PFSK-1 (cell line): ENCODE results near the gene CSH1.

Experiments used
- POLR2AphosphoS5 ChIP-seq: IDR thresholded peaks from 2 replicates; pipeline ENCODE4 v1.6.1; 2012; ENCODE audit warnings: low read depth, mild to moderate bottlenecking, control low read depth, low read length, moderate library complexity
- SIN3A ChIP-seq: IDR thresholded peaks from 2 replicates; pipeline ENCODE4 v1.6.1; 2012; ENCODE audit warnings: mild to moderate bottlenecking, low read length, moderate library complexity, borderline replicate concordance; ENCODE audit not compliant: insufficient read depth
- TAF1 ChIP-seq: IDR thresholded peaks from 2 replicates; pipeline ENCODE4 v1.6.1; 2012; ENCODE audit warnings: low read length, control low read depth, borderline replicate concordance; ENCODE audit not compliant: insufficient read depth
- TF ChIP-seq, protein P1 (sequence below), 2 experiments: IDR thresholded peaks; 2 replicates each; pipeline versions ENCODE4 v1.6.1 to v1.8.0; 2011 to 2012; ENCODE audit warnings: low read depth in 2 of 2, low read length in 2 of 2, control low read depth in 1 of 2, inconsistent platforms in 1 of 2, mild to moderate bottlenecking in 1 of 2, moderate library complexity in 1 of 2; ENCODE audit not compliant: insufficient read depth in 1 of 2

DNA sequence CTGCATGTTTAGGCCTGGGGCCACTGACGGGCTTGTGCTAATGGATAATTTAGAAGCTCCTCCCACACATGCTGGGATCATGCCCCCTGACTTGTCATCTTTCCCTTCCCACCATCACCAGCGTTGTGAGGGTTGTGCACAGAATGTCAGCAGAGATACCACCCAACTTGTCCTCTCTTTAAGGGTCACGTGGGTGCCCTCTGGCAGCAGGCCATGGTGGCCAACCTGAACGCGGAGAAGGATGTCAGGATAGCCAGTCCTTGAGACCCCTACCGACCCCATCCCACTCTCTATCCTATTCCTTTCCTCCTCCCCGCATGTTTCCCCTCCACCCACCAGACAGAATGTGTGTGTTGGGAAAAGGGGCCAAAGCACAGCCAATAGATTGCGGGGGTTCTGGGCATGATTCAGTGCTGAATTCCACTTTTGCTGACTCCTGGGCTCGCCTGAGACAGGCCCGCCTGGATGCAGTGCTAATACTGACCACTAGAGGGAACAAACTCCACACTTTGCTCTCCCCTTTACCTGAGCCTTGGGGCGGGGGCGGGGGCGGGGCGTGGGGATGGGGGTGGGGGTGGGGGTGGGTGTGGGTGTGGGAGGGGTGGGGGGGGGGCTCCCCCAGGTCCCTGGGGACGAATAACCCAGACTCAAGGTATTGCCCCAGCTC is 14.3 kb downstream of the CSH1 start, which contains the start of gene GH2:
- TF ChIP-seq TAF1 (no peak), POLR2AphosphoS5 (no peak), SIN3A (no peak)
- TF ChIP-seq, protein P1, sequence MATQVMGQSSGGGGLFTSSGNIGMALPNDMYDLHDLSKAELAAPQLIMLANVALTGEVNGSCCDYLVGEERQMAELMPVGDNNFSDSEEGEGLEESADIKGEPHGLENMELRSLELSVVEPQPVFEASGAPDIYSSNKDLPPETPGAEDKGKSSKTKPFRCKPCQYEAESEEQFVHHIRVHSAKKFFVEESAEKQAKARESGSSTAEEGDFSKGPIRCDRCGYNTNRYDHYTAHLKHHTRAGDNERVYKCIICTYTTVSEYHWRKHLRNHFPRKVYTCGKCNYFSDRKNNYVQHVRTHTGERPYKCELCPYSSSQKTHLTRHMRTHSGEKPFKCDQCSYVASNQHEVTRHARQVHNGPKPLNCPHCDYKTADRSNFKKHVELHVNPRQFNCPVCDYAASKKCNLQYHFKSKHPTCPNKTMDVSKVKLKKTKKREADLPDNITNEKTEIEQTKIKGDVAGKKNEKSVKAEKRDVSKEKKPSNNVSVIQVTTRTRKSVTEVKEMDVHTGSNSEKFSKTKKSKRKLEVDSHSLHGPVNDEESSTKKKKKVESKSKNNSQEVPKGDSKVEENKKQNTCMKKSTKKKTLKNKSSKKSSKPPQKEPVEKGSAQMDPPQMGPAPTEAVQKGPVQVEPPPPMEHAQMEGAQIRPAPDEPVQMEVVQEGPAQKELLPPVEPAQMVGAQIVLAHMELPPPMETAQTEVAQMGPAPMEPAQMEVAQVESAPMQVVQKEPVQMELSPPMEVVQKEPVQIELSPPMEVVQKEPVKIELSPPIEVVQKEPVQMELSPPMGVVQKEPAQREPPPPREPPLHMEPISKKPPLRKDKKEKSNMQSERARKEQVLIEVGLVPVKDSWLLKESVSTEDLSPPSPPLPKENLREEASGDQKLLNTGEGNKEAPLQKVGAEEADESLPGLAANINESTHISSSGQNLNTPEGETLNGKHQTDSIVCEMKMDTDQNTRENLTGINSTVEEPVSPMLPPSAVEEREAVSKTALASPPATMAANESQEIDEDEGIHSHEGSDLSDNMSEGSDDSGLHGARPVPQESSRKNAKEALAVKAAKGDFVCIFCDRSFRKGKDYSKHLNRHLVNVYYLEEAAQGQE (IDR thresholded peaks at IDR 0.05; ENCODE audit: insufficient read depth in 1 of 2, low read depth in 2 of 2, low read length in 2 of 2): no peak
